ENCODE measurements around the gene TLE5.

- TF ChIP-seq CTCF (optimal IDR thresholded peaks at IDR 0.05 in 1 of 3, IDR thresholded peaks at IDR 0.05 in 1 of 3, conservative IDR thresholded peaks at IDR 0.05 in 1 of 3; ENCODE audit: extremely low read depth in 1 of 3, insufficient read depth in 2 of 3, low read length in 3 of 3) (no peak), EZH2 (IDR thresholded peaks at IDR 0.05; ENCODE audit: low read length) (peak; percentile 59)
Measured at GRCh38 chr19:3029065-3029923, 33.0 kb downstream of the TLE5 start, which contains the start of gene TLE2.

All from keratinocyte (primary cell).